Activated CD4-positive, alpha-beta T cell treated with anti-CD3 and anti-CD28 coated beads, Interleukin-2, amount 10 ng/mL, durations not matched to agents 7 days and 5 days (primary cell): ENCODE measurements around the gene LHPP. TPM values are rescaled to one million over a fixed set of nuclear protein-coding genes. Genes with fewer than 3 reads are reported as not detected.

Experiments
- CTCF ChIA-PET: fragments of 350-600 bp; sonication (Branson Sonifier 250); formaldehyde crosslinking; loops from one replicate; lab custom pipeline; 2021; ENCODE audit warnings: antibody characterized with exemption; lab: Charles Lee
- POLR2A ChIA-PET: fragments of 350-600 bp; sonication (Branson Sonifier 250); formaldehyde crosslinking; loops from one replicate; lab custom pipeline; 2021; ENCODE audit warnings: antibody characterized with exemption; lab: Charles Lee
- DNase-seq: peaks from one replicate; pipeline ENCODE4 v3.0.0-alpha.2; 2020
- H3K27ac Mint-ChIP-seq: one replicate; pipeline ENCODE4 v1.8.0; 2021; ENCODE audit warnings: mild to moderate bottlenecking, moderate library complexity, mixed read lengths
- H3K27me3 Mint-ChIP-seq: one replicate; pipeline ENCODE4 v1.8.0; 2021; ENCODE audit warnings: mixed read lengths
- H3K36me3 Mint-ChIP-seq: one replicate; pipeline ENCODE4 v1.8.0; 2021; ENCODE audit warnings: low read depth, mixed read lengths
- H3K4me1 Mint-ChIP-seq: one replicate; pipeline ENCODE4 v1.8.0; 2021; ENCODE audit warnings: mixed read lengths
- H3K4me3 Mint-ChIP-seq: one replicate; pipeline ENCODE4 v1.8.0; 2021; ENCODE audit warnings: mild to moderate bottlenecking, moderate library complexity, mixed read lengths
- H3K9me3 Mint-ChIP-seq: one replicate; pipeline ENCODE4 v1.8.0; 2021; ENCODE audit warnings: mixed read lengths
- total RNA-seq, 2 experiments: library from RNA; stranded (reverse); gene quantifications; one replicate each; pipeline ENCODE4 v1.2.3, GENCODE V29; 2021

Gene LHPP
- total RNA-seq, 2 experiments from 2014 or later = 24.2 to 28.0 TPM

DNA sequence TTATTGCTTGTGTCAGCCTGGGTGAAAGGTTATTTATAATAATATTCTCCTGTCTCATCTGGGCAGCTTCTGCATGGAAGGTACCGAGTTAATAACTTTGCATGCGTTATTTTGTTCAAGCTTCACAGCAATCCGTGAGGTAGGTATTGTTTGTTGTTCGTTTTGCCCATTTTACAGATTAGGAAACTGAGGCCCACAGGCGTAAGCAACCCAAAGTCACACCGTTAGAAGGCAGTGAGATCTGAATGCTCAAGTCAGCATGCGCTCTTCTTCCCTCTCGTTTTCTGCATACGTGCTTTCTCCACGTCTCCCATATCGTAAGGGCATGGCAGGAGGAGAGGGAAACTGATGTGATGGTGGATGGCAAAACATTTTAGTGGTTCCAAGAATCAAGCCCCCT lies 34.1 kb downstream of the LHPP start:
- ChIA-PET CTCF (interaction anchor here (0.6 kb wide), 1 partner anchor 1269 kb away, joined by 3 read pairs; no protein-coding TSS in a partner anchor), POLR2A (no interaction called here)
- H3K4me3 Mint-ChIP-seq = no peak overlapping the region
- H3K4me1 Mint-ChIP-seq = peaks cover 7% of the 10 kb centered on the region
- peaks cover 7% of the 10 kb centered on the region for H3K36me3 Mint-ChIP-seq
- H3K27me3 Mint-ChIP-seq = no peaks in the 10 kb centered on the region
- no peak overlapping the region for H3K27ac Mint-ChIP-seq
- no peak for DNase-seq
- peaks cover 4% of the 10 kb centered on the region for H3K9me3 Mint-ChIP-seq

DNA sequence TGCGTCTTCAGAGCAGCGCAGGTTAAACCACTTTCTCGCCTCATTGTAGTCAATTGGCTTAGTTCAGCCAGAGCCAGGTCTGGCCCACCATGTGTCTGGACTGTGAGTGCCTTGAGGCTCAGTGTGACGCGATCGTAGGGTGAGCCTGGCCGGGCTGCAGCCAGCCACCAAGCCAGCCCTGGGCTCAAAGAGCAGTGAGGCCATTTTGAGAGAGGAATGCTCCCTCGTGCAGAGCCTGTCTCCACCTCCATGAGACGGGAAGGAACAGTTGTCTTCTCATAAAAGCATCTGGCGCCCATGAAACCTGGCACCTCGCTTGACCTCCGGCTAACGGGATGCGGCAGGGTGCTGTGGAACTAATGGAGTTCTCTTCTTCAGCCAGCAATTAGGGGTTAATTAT lies 34.5 kb downstream of the LHPP start:
- Mint-ChIP-seq H3K9me3 (peaks cover 7% of the 10 kb centered on the region), H3K4me1 (peaks cover 10% of the 10 kb centered on the region), H3K27me3 (no peaks in the 10 kb centered on the region), H3K4me3 (no peak overlapping the region), H3K36me3 (peaks cover 11% of the 10 kb centered on the region), H3K27ac (no peak overlapping the region)
- no peak for DNase-seq
- POLR2A ChIA-PET = no interaction called here
- CTCF ChIA-PET = no interaction called here

DNA sequence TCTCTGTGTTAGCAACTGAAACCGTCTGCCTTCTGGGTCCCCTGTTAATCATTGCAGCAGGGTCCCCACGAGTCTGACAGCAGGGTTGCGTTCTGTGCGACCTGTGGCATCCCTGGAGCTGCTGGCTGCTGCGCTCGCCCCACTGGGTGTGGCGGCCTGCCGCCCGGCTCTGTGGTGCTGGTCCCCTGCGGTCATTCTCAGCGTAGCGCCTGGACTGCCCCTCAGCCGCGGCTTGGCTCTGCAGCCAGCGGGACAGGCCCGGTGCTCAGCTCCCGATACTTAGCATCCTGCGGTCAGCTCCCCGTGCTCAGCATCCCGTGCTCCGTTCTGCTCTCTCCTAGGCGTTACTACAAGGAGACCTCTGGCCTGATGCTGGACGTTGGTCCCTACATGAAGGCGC lies 35.0 kb downstream of the LHPP start:
- H3K27ac Mint-ChIP-seq = no peak overlapping the region
- POLR2A ChIA-PET = no interaction called here
- peaks cover 12% of the 10 kb centered on the region for H3K36me3 Mint-ChIP-seq
- H3K4me3 Mint-ChIP-seq = no peak overlapping the region
- H3K9me3 Mint-ChIP-seq = peaks cover 7% of the 10 kb centered on the region
- CTCF ChIA-PET = no interaction called here
- no peaks in the 10 kb centered on the region for H3K27me3 Mint-ChIP-seq
- no peak for DNase-seq
- peaks cover 10% of the 10 kb centered on the region for H3K4me1 Mint-ChIP-seq

DNA sequence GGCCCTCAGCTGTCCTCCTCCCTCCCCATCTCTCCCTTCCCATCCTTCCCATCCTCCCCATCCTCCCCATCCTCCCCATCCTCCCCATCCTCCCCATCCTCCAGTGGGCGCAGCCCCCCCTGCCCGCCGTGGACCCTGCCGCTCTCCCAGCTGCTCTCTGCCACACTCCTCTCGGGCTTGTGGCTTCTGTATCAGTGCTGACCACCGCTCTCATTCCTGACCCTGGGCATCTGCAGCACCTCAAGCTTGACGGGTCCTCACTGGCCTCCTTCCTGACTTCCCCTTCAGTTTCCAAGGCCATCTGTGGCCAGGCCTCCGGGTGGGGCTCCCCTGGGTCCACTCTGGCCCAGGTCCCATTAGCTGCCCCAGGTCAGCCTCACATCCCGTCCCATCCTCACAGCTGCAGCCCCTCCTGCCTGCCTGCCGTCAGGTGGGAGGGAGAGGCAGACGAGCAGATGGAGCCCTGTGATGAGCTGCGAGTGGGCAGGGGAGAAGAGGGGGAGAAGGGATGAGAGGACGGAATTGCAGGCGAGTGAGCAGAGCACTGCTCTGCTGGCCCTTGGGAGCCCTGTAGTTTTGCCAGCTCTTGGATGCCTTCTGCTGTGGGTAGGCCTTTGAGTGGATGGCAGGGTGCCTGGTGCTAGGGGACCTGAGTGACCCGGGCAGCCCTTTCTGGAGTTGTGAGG lies 35.7 kb downstream of the LHPP start:
- CTCF ChIA-PET = no interaction called here
- POLR2A ChIA-PET = no interaction called here
- Mint-ChIP-seq H3K27me3 (no peaks in the 10 kb centered on the region), H3K4me1 (peaks cover 10% of the 10 kb centered on the region), H3K9me3 (peaks cover 7% of the 10 kb centered on the region), H3K36me3 (peaks cover 14% of the 10 kb centered on the region), H3K27ac (no peak overlapping the region), H3K4me3 (no peak overlapping the region)
- DNase-seq = no peak

GRCh38 chr10:124498056-124498455 lies 36.4 kb downstream of the LHPP start:
- no peak for DNase-seq
- POLR2A ChIA-PET = no interaction called here
- no peak overlapping the region for H3K4me3 Mint-ChIP-seq

GRCh38 chr10:124500757-124501156 lies 39.1 kb downstream of the LHPP start:
- Mint-ChIP-seq H3K4me1 (peaks cover 2% of the 10 kb centered on the region), H3K27ac (no peak overlapping the region), H3K9me3 (peaks cover 7% of the 10 kb centered on the region), H3K36me3 (peaks cover 14% of the 10 kb centered on the region), H3K27me3 (no peaks in the 10 kb centered on the region), H3K4me3 (no peak overlapping the region)
- POLR2A ChIA-PET = no interaction called here
- DNase-seq = no peak
- CTCF ChIA-PET = no interaction called here

More at GRCh38 chr10:124498056-124498455, 36.4 kb downstream of the LHPP start:
- H3K27ac Mint-ChIP-seq = no peak overlapping the region
- H3K27me3 Mint-ChIP-seq = no peaks in the 10 kb centered on the region
- CTCF ChIA-PET = interaction anchor here (0.7 kb wide), 1 partner anchor 533 kb away, joined by 3 read pairs; no protein-coding TSS in a partner anchor
- peaks cover 14% of the 10 kb centered on the region for H3K36me3 Mint-ChIP-seq
- H3K4me1 Mint-ChIP-seq = peaks cover 10% of the 10 kb centered on the region
- peaks cover 7% of the 10 kb centered on the region for H3K9me3 Mint-ChIP-seq

GRCh38 chr10:124504711-124505110 lies 43.1 kb downstream of the LHPP start:
- H3K4me1 Mint-ChIP-seq = peaks cover 2% of the 10 kb centered on the region
- peaks cover 13% of the 10 kb centered on the region for H3K36me3 Mint-ChIP-seq
- DNase-seq = no peak
- H3K27me3 Mint-ChIP-seq = no peaks in the 10 kb centered on the region
- no peak overlapping the region for H3K4me3 Mint-ChIP-seq
- ChIA-PET POLR2A (no interaction called here), CTCF (no interaction called here)
- no peak overlapping the region for H3K27ac Mint-ChIP-seq
- peaks cover 7% of the 10 kb centered on the region for H3K9me3 Mint-ChIP-seq

DNA sequence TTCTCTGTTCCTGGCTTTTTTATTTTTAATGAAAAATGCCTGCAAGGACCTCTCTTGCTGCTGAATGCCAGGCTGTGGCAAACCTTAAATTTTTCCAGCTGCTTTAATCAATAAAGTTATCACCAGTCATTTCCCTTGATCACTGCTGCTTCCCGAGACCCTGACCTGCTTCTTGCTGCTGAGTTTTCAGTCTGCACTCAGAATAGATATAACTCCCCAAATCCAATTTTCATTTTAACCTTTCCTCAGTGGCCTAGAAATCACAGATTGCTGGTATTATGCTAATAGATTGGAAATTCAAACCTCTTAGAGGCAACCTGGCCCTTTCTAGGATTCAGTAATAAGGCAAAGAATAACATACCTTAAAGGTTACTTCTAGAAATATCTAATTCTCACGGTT lies 43.7 kb downstream of the LHPP start:
- Mint-ChIP-seq H3K27ac (no peak overlapping the region), H3K4me3 (no peak overlapping the region), H3K36me3 (peaks cover 11% of the 10 kb centered on the region), H3K9me3 (peaks cover 7% of the 10 kb centered on the region), H3K27me3 (no peaks in the 10 kb centered on the region), H3K4me1 (peaks cover 2% of the 10 kb centered on the region)
- CTCF ChIA-PET = no interaction called here
- no peak for DNase-seq
- POLR2A ChIA-PET = no interaction called here

DNA sequence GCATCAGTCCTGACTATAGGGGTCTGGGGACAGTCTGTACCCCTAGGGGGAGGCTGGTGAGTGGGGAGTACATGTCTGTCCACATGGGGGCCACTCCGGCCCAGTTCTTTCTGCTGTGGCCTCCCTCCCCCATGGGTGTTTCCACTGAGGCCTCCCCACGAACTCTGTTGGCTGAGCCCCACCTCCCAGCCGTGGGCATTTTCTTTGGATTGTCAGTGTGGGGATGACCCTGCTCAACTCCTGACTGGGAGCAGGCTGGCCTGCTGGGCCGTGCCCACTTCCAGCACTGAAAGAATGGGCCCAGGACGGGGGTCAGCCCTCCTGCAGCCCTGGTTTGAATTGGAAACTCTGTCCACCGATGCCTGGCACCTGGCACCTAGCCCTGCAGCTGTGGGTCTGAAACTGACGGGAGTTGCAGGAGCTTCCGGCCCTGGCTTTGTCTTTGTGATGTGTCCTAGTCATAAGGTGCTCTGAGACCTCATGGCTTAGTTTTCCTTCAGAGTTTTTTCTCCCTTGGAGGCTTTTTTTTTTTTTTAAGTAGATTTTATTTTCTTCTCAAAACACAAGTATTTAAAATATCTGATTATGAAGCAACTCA lies 46.5 kb downstream of the LHPP start:
- Mint-ChIP-seq H3K27ac (no peak overlapping the region), H3K36me3 (no peaks in the 10 kb centered on the region), H3K9me3 (no peaks in the 10 kb centered on the region), H3K27me3 (no peaks in the 10 kb centered on the region), H3K4me3 (no peak overlapping the region), H3K4me1 (peaks cover 9% of the 10 kb centered on the region)
- ChIA-PET CTCF (no interaction called here), POLR2A (no interaction called here)
- DNase-seq = no peak

DNA sequence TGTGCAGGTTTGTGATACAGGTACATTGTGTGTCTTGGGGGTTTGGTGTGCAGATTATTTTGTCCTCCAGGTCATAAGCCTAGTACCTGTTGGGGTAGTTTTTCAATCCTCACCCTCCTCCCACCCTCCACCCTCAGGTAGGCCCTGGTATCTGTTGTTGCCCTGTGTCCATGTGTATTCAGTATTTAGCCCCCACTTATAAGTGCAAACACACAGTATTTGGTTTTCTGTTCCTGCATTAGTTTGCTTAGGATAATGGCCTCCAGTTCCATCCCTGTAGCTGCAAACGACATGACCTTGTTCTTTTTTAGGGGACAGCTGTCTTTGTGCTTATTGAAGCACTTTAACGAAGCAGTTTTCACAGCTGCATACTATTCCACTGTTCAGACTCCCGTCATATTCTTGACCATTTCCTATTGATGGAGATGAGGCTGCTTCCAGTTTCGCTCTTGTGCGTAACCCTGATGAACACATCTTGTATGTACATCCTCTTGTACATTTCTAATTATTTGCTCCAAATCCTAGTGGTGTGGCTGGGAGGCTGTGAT lies 47.4 kb downstream of the LHPP start:
- Mint-ChIP-seq H3K9me3 (no peaks in the 10 kb centered on the region), H3K27ac (no peak overlapping the region), H3K4me3 (no peak overlapping the region), H3K4me1 (peaks cover 9% of the 10 kb centered on the region), H3K36me3 (no peaks in the 10 kb centered on the region), H3K27me3 (no peaks in the 10 kb centered on the region)
- POLR2A ChIA-PET = no interaction called here
- CTCF ChIA-PET = no interaction called here
- DNase-seq = no peak

GRCh38 chr10:124509880-124510632 lies 48.4 kb downstream of the LHPP start:
- Mint-ChIP-seq H3K9me3 (no peaks in the 10 kb centered on the region), H3K27me3 (no peaks in the 10 kb centered on the region), H3K4me3 (no peak overlapping the region), H3K36me3 (no peaks in the 10 kb centered on the region), H3K27ac (no peak overlapping the region), H3K4me1 (peaks cover 9% of the 10 kb centered on the region)
- ChIA-PET POLR2A (no interaction called here), CTCF (no interaction called here)
- no peak for DNase-seq

GRCh38 chr10:124510759-124511158 lies 49.1 kb downstream of the LHPP start:
- no peak overlapping the region for H3K27ac Mint-ChIP-seq
- no peaks in the 10 kb centered on the region for H3K36me3 Mint-ChIP-seq
- CTCF ChIA-PET = no interaction called here
- no peak overlapping the region for H3K4me3 Mint-ChIP-seq
- no peaks in the 10 kb centered on the region for H3K9me3 Mint-ChIP-seq
- DNase-seq = no peak
- no peaks in the 10 kb centered on the region for H3K27me3 Mint-ChIP-seq
- POLR2A ChIA-PET = no interaction called here
- peaks cover 9% of the 10 kb centered on the region for H3K4me1 Mint-ChIP-seq
